Activated CD8-positive, alpha-beta T cell treated with anti-CD3 and anti-CD28 coated beads for 36 hours (primary cell): Measurements from ENCODE around the gene NAALADL2. TPM values are rescaled to one million over a fixed set of nuclear protein-coding genes. Genes with fewer than 3 reads are reported as not detected.

ENCODE experiments used
- ATAC-seq: fragments of 200-7000 bp; cut with Tn5 transposase; one replicate; pipeline ENCODE4 v1.10.0; 2021; ENCODE audit warnings: mild to moderate bottlenecking, moderate library complexity
- CTCF ChIA-PET: fragments of 350-600 bp; sonication (Branson Sonifier 250); formaldehyde crosslinking; loops from one replicate; lab custom pipeline; 2021; ENCODE audit warnings: antibody characterized with exemption; lab: Charles Lee
- POLR2A ChIA-PET: fragments of 350-600 bp; sonication (Branson Sonifier 250); formaldehyde crosslinking; loops from one replicate; lab custom pipeline; 2021; ENCODE audit warnings: antibody characterized with exemption; lab: Charles Lee
- DNase-seq: peaks from one replicate; pipeline ENCODE4 v3.0.0-alpha.2; 2020
- H3K27ac Mint-ChIP-seq: one replicate; pipeline ENCODE4 v1.8.0; 2021; ENCODE audit warnings: mild to moderate bottlenecking, mixed read lengths
- H3K27me3 Mint-ChIP-seq: one replicate; pipeline ENCODE4 v1.8.0; 2021; ENCODE audit warnings: mixed read lengths
- H3K36me3 Mint-ChIP-seq: one replicate; pipeline ENCODE4 v1.8.0; 2021; ENCODE audit warnings: low read depth, mixed read lengths
- H3K4me1 Mint-ChIP-seq: one replicate; pipeline ENCODE4 v1.8.0; 2021; ENCODE audit warnings: low read depth, mixed read lengths
- H3K4me3 Mint-ChIP-seq: one replicate; pipeline ENCODE4 v1.8.0; 2021; ENCODE audit warnings: mild to moderate bottlenecking, moderate library complexity, mixed read lengths
- H3K9me3 Mint-ChIP-seq: one replicate; pipeline ENCODE4 v1.8.0; 2021; ENCODE audit warnings: mixed read lengths
- CTCF ChIP-seq: fragments of 200-600 bp; IDR thresholded peaks from one replicate; pipeline ENCODE4 v1.8.0; 2022; ENCODE audit warnings: antibody characterized with exemption, mild to moderate bottlenecking
- intact Hi-C: fragments of 100-400 bp; cut with micrococcal nuclease; formaldehyde crosslinking; loops from one replicate; pipeline ENCODE4 v1.10.0; 2022
- total RNA-seq, 2 experiments: library from RNA; stranded (reverse); gene quantifications; one replicate each; pipeline ENCODE4 v1.2.3, GENCODE V29; 2021

The NAALADL2 gene
- total RNA-seq, 2 experiments from 2014 or later, result 0.60 TPM; not detected in 1

GRCh38 chr3:175007306-175007705 is 148.2 kb downstream of the NAALADL2 start:
- DNase-seq (no peak), ATAC-seq (no peak)
- Mint-ChIP-seq H3K27me3 (no peaks in the 10 kb centered on the region), H3K27ac (no peak overlapping the region), H3K4me3 (no peak overlapping the region), H3K36me3 (no peaks in the 10 kb centered on the region), H3K4me1 (no peaks in the 10 kb centered on the region), H3K9me3 (peaks cover 3% of the 10 kb centered on the region)
- ChIA-PET POLR2A (no interaction called here), CTCF (no interaction called here)
- intact Hi-C loops, result no loop called here
- TF ChIP-seq CTCF, result no peak

GRCh38 chr3:175009295-175009694 is 150.2 kb downstream of the NAALADL2 start:
- DNase-seq, result no peak
- POLR2A ChIA-PET, result no interaction called here
- no peak overlapping the region for H3K4me3 Mint-ChIP-seq
- H3K27me3 Mint-ChIP-seq, result no peaks in the 10 kb centered on the region
- peaks cover 3% of the 10 kb centered on the region for H3K9me3 Mint-ChIP-seq
- no peaks in the 10 kb centered on the region for H3K4me1 Mint-ChIP-seq
- intact Hi-C loops, result no loop called here
- H3K27ac Mint-ChIP-seq, result no peak overlapping the region
- CTCF ChIA-PET, result no interaction called here
- H3K36me3 Mint-ChIP-seq, result no peaks in the 10 kb centered on the region
- ATAC-seq, result no peak
- no peak for TF ChIP-seq CTCF

GRCh38 chr3:175015056-175015635 is 156.0 kb downstream of the NAALADL2 start:
- intact Hi-C loops, result no loop called here
- Mint-ChIP-seq H3K27me3 (no peaks in the 10 kb centered on the region), H3K9me3 (peaks cover 3% of the 10 kb centered on the region), H3K36me3 (no peaks in the 10 kb centered on the region), H3K4me3 (no peak overlapping the region), H3K4me1 (no peaks in the 10 kb centered on the region), H3K27ac (no peak overlapping the region)
- CTCF ChIA-PET, result no interaction called here
- no peak for ATAC-seq
- no peak for TF ChIP-seq CTCF
- DNase-seq, result no peak
- POLR2A ChIA-PET, result no interaction called here

GRCh38 chr3:175018946-175019727 is 160.0 kb downstream of the NAALADL2 start:
- H3K4me3 Mint-ChIP-seq, result no peak overlapping the region
- H3K36me3 Mint-ChIP-seq, result no peaks in the 10 kb centered on the region
- DNase-seq (no peak), ATAC-seq (no peak)
- TF ChIP-seq CTCF, result no peak
- POLR2A ChIA-PET, result no interaction called here
- CTCF ChIA-PET, result no interaction called here
- no peaks in the 10 kb centered on the region for H3K4me1 Mint-ChIP-seq
- H3K27ac Mint-ChIP-seq, result no peak overlapping the region
- H3K9me3 Mint-ChIP-seq, result peaks cover 1% of the 10 kb centered on the region
- intact Hi-C loops, result no loop called here
- no peaks in the 10 kb centered on the region for H3K27me3 Mint-ChIP-seq

- ATAC-seq, result no peak
- intact Hi-C loops, result no loop called here
- ChIA-PET POLR2A (no interaction called here), CTCF (no interaction called here)
- DNase-seq, result no peak
- Mint-ChIP-seq H3K27ac (no peak overlapping the region), H3K9me3 (peaks cover 1% of the 10 kb centered on the region), H3K27me3 (no peaks in the 10 kb centered on the region), H3K4me3 (no peak overlapping the region), H3K4me1 (no peaks in the 10 kb centered on the region), H3K36me3 (no peaks in the 10 kb centered on the region)
- TF ChIP-seq CTCF, result no peak
Measured at GRCh38 chr3:175020101-175020500, 161.0 kb downstream of the NAALADL2 start.
